NCI-H69 (cell line): ENCODE data around the gene SESN3.
"Not testable (repeated sequence)": the region's sequence is repeated elsewhere in the genome, so short reads cannot be mapped to it uniquely, and the experiment has no call there.

Source experiments
- DNase-seq: peaks from one replicate; lab custom pipeline; 2025; lab: John Stamatoyannopoulos, UW

SESN3 gene

GRCh38 chr11:95152876-95153856 is 77.8 kb downstream of the SESN3 start:
- no peak for DNase-seq

- DNase-seq = peak; percentile 98
Observed at GRCh38 chr11:95150956-95151684, 79.9 kb downstream of the SESN3 start.

- peak; percentile 60 for DNase-seq
Observed at GRCh38 chr11:95149651-95150364, 81.2 kb downstream of the SESN3 start.

DNA sequence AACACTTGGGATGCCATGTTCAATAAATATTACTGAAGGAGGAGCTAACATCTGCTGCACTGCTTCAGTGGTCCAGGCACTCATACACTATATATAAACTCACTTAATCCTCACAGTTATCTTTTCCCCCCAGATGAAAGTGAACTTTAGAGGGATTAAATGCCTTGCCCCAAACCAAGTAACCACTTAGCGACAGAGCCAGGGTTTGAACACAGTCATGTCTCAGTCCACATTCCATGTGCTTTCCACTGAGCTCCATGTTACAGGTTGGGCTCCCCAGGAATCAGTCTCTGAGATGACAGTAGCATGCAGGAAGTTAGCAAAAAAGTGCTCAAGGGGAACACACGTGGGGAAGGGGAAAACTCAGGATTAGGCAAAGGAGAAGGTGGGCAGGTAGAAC is 82.1 kb downstream of the SESN3 start:
- DNase-seq = no peak

GRCh38 chr11:95148406-95148805 is 82.6 kb downstream of the SESN3 start:
- no peak for DNase-seq

- peak; percentile 45 for DNase-seq
Observed at GRCh38 chr11:95147364-95147905, 83.6 kb downstream of the SESN3 start.

- peak; percentile 25 for DNase-seq
Observed at GRCh38 chr11:95145430-95146060, 85.5 kb downstream of the SESN3 start.

DNA sequence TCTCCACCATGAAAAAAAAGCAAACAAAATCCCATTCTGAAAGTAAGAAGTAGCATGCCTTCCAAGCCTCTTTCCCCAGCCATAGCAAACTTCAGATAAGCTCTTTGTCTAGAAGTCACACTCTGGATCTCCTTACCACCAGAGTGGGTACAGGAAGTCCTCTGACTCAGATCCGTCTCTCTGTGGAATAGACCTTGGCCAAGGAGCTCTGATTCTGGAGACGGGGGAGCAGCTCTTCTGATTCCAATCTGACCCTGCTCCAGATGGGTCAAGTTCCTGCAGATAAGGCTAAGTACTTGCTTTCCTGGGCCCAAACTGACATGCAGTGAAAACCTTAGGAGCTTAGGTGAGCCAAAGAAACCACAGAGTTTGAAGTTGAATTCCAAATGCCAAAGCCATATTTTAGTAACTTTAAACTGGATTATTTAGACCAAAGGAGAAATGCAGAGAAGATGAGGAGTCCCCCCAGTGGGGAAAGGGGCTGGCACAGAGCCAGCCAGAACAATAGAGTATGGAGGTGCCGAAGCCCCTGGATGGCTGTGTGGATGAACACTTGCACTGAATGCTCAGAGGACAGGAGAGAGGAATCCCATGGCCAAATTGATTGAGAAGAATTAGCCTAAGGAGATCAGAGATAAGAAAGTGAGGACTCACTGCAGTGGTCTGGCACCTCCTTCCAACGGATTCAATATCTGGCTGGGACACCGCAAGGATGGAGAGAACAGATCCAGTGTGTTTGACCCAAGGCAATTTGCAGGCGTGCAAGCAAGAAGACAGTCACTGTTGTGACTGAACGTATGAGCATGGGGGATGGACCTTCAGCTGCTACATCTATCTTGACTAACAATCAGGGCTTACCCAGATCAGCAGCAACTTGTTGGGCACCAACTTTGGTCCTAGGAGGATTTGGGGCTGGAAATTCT is 86.4 kb downstream of the SESN3 start:
- DNase-seq = no peak

- no peak for DNase-seq
Observed at GRCh38 chr11:95143106-95143681, 87.8 kb downstream of the SESN3 start.

DNA sequence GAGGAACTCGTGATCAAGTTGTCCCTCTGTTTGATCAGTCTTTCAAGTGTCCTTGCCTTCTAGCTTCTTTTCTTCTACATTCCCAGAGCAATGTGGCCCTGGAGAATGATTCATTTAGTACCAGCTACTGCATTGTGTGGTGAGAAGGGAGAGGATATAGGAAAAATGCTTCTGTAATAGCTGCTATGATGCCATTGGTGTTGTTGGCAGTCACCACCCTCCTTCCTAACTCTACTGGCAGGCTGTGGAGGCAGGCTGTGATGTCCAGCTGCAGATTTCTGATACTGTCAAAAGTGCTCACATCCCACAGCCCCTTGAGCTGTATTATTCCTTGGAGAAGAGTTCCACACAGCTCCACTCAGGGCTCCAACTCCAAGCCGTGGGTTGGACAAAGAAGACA is 88.6 kb downstream of the SESN3 start:
- DNase-seq = no peak

DNA sequence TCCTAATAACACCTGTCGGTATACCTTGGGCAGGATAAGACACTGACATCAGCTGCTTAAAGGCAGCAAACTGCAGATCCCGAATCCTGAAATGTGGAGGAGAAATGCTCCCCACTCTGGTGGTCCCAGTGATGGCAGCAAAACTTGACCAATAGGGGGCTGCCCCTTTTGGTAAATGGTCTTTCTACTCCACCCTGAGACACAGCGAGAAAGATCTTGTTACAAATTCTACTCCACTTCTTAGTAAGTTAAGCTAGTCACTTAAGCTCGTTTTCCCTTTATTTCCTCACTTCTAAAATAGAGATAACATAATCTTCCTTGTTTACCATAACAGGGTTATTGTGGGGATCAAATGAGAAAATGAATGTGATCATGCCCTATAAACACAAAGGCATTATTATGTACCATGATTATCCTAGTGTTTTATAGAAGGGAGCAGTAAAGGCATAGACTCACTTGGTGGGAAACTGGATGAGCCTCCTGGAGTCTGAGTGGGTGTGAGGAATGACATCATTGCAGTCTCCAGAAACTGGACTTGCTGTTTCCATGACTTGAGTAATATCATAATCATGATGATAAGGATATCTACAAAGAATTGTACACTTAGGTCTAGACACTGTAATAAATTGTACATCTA is 90.5 kb downstream of the SESN3 start:
- DNase-seq = no peak

- peak; percentile 80 for DNase-seq
Observed at GRCh38 chr11:95138448-95138847, 92.6 kb downstream of the SESN3 start.

DNA sequence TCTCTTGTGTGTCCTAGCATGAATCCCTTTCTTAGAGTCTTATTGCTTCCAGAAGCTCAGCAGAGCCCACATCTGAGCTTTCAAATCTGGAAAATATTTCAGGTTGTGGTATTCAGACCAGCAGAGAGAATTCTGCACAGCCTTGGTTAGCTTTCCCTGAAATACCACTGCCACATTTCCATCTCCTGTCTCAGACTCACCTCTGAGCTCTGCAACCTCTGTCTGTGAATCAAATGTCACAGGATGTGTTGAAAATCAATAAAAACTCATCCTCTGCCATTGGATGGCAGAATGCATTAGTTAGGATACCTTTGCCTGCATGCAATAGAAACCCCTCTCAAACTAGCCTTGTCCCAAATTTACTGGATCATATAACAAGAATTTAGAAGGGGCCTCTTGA is 93.7 kb downstream of the SESN3 start:
- DNase-seq = no peak

- DNase-seq = not testable (repeated sequence)
Observed at GRCh38 chr11:95136747-95137146, 94.3 kb downstream of the SESN3 start.

GRCh38 chr11:95135880-95136279 is 95.1 kb downstream of the SESN3 start:
- DNase-seq = no peak

GRCh38 chr11:95135155-95135554 is 95.8 kb downstream of the SESN3 start:
- peak; percentile 63 for DNase-seq

GRCh38 chr11:95134491-95134890 is 96.5 kb downstream of the SESN3 start:
- DNase-seq = peak; percentile 83

- peak; percentile 79 for DNase-seq
Observed at GRCh38 chr11:95132956-95133355, 98.0 kb downstream of the SESN3 start.

DNA sequence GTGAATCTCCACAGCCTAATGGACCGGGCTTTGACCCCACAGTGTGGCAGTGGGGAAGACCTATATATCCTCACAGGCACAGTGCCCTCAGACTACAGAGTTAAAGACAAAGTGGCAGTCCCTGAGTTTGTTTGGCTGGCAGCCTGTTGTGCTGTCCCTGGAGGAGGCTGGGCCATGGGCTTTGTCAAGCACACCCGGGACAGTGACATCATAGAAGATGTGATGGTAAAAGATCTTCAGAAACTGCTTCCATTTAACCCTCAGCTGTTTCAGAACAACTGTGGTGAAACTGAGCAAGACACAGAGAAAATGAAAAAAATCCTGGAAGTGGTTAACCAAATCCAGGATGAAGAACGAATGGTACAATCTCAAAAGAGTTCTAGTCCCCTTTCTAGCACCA is 102.4 kb downstream of the SESN3 start:
- no peak for DNase-seq

DNA sequence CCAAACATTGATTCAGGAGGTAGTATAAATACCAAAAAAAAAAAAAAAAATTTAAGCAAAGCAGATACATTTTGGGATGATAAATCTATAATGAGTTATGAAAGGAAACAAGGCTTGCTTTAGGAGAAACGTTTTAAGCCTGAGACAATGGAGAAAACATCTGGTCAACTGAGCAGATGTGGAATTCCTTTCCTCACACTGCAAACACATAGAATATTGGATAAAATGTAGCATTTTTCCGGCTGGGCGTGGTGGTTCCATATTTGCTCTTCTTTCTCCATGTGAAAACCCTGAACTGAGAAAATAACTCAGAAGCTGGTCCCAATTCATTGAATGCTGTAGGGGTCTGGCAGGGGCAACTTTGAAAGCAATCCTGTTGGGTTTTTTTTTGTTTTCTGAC is 107.4 kb downstream of the SESN3 start:
- no peak for DNase-seq
